Astrocyte of the spinal cord (primary cell): ENCODE measurements around the gene KSR1.
A peak's percentile ranks its signal among the peaks of the same experiment; 100 is the strongest.
"Not testable (repeated sequence)": the region's sequence is repeated elsewhere in the genome, so short reads cannot be mapped to it uniquely, and the experiment has no call there.

Experiments used
- DNase-seq: peaks from one replicate; pipeline ENCODE4 v3.0.0; 2011; ENCODE audit warnings: low read depth, low spot score
- H3K4me3 ChIP-seq: 2 replicates; pipeline ENCODE4 v1.5.1; 2011; ENCODE audit warnings: low read depth, mild to moderate bottlenecking, low read length, moderate library complexity
- in situ Hi-C: cut with HindIII; loops from 2 replicates; pipeline ENCODE4 v1.10.0; 2017; ENCODE audit warnings: low sequenced_read_pairs
- TF ChIP-seq, protein P1 (sequence below): IDR thresholded peaks from 2 replicates; pipeline ENCODE4 v1.5.1; 2012; ENCODE audit warnings: low read depth, mild to moderate bottlenecking, low read length, inconsistent platforms

KSR1 gene

GRCh38 chr17:27460196-27460725, 4.0 kb downstream of the KSR1 start:
- DNase-seq, result no peak
- no peak overlapping the region for H3K4me3 ChIP-seq
- in situ Hi-C loops, result no loop called here
- TF ChIP-seq, protein P1, sequence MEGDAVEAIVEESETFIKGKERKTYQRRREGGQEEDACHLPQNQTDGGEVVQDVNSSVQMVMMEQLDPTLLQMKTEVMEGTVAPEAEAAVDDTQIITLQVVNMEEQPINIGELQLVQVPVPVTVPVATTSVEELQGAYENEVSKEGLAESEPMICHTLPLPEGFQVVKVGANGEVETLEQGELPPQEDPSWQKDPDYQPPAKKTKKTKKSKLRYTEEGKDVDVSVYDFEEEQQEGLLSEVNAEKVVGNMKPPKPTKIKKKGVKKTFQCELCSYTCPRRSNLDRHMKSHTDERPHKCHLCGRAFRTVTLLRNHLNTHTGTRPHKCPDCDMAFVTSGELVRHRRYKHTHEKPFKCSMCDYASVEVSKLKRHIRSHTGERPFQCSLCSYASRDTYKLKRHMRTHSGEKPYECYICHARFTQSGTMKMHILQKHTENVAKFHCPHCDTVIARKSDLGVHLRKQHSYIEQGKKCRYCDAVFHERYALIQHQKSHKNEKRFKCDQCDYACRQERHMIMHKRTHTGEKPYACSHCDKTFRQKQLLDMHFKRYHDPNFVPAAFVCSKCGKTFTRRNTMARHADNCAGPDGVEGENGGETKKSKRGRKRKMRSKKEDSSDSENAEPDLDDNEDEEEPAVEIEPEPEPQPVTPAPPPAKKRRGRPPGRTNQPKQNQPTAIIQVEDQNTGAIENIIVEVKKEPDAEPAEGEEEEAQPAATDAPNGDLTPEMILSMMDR, result no peak

- no peak for DNase-seq
- TF ChIP-seq, protein P1, result no peak
- in situ Hi-C loops, result no loop called here
- no peak overlapping the region for H3K4me3 ChIP-seq
These were observed 5.1 kb downstream of the KSR1 start for GRCh38 chr17:27461192-27461859.

- no peak overlapping the region for H3K4me3 ChIP-seq
- DNase-seq, result no peak
- in situ Hi-C loops, result no loop called here
- TF ChIP-seq, protein P1, result no peak
These were observed 5.9 kb downstream of the KSR1 start for GRCh38 chr17:27462149-27462548.

- DNase-seq, result no peak
- TF ChIP-seq, protein P1, result no peak
- no peak overlapping the region for H3K4me3 ChIP-seq
- in situ Hi-C loops, result no loop called here
These were observed 6.5 kb downstream of the KSR1 start for GRCh38 chr17:27462714-27463113.

DNA sequence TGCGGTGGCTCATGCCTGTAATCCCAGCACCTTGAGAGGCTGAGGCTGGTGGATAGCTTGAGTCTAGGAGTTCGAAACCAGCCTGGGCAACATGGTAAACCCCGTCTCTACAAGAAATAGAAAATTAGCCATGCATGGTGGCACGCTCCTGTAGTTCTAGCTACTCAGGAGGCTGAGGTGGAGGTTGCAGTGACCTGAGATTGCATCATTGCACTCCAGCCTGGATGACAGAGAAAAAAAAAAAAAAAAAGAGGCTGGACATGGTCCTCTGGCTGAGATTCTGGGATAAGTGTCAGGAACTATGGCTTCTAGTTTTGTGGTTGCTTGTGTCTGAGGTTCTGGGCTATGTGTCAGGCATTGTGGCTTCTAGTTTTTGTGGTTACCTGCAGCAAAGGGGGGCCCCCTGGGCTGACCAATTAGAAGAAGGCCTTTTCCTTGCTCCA, 7.0 kb downstream of the KSR1 start:
- H3K4me3 ChIP-seq, result no peak overlapping the region
- TF ChIP-seq, protein P1, result no peak
- DNase-seq, result peak; percentile 29
- in situ Hi-C loops, result no loop called here

DNA sequence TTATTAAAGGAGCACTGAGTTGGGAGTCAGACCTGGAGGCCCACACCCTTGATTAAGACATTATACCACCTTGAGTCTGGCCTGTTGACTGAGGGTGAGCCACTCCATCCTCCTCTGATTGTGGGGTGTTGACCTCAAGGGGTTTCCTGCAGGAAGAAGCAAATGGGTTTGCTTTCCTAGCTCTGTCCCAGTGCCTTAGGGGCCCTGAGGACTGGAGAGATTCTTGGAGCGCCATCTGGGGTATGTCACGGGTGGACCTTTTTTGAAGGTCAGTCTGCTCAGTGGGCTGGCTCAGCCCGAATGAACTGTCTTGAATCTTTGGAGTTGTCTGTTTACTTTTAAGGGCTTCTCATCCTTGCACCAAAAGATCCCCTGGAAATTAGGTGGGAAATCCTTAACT, 7.8 kb downstream of the KSR1 start:
- H3K4me3 ChIP-seq, DNase-seq, in situ Hi-C loops: not testable (repeated sequence)

- in situ Hi-C loops, result no loop called here
- no peak for DNase-seq
- TF ChIP-seq, protein P1, result no peak
- no peak overlapping the region for H3K4me3 ChIP-seq
These were observed 8.2 kb downstream of the KSR1 start for GRCh38 chr17:27464431-27464830.

DNA sequence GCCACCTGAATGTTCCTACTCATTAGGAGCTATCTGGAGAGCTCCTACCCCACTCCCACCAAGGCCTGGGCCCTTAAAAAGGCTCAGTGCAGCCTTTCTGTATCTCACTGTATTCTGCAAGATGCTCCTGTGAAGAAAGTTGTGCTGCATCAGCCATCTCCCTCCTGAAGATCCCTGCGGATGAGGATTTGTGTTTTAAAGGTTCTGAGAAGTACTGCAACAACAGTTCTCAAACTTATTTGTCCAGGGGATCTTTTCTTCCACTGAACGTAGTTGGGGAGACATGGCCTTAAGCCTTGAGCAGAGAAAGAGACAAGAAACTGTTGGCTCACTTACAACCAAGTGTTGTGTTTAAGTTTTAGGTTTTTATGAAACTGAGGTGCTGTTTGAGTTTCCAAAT, 9.6 kb downstream of the KSR1 start:
- DNase-seq, H3K4me3 ChIP-seq, in situ Hi-C loops: not testable (repeated sequence)
